Glomerular visceral epithelial cell (primary cell): ENCODE data around the gene DNAJC10.
A peak's percentile ranks its signal among the peaks of the same experiment; 100 is the strongest.
"Not testable (repeated sequence)": the region's sequence is repeated elsewhere in the genome, so short reads cannot be mapped to it uniquely, and the experiment has no call there.

Experiments used
- DNase-seq: peaks from one replicate; pipeline ENCODE4 v3.0.0-alpha.2; 2016; ENCODE audit errors: extremely low spot score

The DNAJC10 gene, protein sequence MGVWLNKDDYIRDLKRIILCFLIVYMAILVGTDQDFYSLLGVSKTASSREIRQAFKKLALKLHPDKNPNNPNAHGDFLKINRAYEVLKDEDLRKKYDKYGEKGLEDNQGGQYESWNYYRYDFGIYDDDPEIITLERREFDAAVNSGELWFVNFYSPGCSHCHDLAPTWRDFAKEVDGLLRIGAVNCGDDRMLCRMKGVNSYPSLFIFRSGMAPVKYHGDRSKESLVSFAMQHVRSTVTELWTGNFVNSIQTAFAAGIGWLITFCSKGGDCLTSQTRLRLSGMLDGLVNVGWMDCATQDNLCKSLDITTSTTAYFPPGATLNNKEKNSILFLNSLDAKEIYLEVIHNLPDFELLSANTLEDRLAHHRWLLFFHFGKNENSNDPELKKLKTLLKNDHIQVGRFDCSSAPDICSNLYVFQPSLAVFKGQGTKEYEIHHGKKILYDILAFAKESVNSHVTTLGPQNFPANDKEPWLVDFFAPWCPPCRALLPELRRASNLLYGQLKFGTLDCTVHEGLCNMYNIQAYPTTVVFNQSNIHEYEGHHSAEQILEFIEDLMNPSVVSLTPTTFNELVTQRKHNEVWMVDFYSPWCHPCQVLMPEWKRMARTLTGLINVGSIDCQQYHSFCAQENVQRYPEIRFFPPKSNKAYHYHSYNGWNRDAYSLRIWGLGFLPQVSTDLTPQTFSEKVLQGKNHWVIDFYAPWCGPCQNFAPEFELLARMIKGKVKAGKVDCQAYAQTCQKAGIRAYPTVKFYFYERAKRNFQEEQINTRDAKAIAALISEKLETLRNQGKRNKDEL

DNA sequence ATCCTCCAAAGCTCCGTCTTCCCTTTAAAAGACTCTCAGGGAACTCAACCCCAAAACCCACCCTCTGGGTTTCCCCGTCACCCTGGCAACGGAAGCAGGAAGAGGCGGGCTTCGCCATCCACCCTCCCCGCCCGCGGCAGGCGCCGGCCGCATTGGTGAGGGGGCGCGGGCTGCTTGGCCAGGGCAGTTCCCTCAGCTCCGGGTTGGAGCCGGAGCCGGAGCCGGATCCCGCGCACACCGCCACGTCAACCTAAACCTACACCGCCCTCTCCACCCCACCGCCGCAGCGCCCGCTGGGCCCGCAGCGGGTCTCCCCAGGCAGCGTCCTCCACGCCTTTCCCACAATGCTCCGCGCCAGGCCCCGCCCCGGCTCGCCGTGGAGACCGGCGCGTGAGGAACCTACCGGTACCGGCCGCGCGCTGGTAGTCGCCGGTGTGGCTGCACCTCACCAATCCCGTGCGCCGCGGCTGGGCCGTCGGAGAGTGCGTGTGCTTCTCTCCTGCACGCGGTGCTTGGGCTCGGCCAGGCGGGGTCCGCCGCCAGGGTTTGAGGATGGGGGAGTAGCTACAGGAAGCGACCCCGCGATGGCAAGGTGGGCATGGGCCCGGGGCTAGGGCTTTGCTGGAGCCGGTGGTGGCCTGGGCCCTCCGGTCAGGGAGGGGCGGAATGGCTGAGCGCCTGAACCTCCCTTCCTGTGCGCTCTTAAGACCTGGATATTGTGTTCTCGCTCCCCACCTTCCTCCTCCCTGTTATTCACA, at the start of gene DNAJC10:
TSS of gene DNAJC10 (plus strand) at position 366 of the 758 bp plus-strand sequence. CDS start 1,830 bp downstream, outside the sequence.
- peak; percentile 88 for DNase-seq

DNA sequence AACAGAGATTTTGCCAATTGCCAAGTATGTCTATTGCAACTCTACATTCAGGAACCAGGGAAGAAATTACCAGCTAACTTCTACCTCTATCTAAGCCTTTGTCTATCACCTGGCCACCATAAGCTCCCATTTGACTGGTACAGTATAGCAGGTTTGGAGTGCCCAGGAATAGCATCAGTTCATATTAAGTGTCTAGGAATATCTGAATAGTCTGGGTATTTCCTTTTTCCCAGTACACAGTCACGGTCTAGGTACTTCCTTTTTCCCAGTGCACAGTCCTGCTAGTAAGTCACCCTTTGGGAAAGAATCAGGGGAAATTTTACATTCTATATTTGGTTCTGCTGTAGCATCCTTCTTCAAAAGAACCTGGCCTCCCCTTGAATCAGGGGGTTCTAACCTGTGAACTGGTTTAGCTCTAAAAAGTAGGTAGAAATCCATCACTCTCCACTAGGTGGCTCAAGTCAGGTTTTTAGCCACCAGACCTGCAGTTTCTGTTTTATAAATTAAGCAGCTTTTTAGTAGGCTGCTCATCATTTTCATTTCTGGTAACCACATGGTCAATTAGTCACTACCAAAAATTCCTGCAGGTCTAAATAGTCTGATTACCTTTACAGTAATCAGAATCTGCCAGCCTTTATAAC, 49.3 kb upstream of the DNAJC10 start:
- DNase-seq, result peak; percentile 42

GRCh38 chr2:182667315-182667695, 48.8 kb upstream of the DNAJC10 start:
- DNase-seq, result no peak

GRCh38 chr2:182668671-182669070, 47.4 kb upstream of the DNAJC10 start:
- DNase-seq, result peak; percentile 21

DNA sequence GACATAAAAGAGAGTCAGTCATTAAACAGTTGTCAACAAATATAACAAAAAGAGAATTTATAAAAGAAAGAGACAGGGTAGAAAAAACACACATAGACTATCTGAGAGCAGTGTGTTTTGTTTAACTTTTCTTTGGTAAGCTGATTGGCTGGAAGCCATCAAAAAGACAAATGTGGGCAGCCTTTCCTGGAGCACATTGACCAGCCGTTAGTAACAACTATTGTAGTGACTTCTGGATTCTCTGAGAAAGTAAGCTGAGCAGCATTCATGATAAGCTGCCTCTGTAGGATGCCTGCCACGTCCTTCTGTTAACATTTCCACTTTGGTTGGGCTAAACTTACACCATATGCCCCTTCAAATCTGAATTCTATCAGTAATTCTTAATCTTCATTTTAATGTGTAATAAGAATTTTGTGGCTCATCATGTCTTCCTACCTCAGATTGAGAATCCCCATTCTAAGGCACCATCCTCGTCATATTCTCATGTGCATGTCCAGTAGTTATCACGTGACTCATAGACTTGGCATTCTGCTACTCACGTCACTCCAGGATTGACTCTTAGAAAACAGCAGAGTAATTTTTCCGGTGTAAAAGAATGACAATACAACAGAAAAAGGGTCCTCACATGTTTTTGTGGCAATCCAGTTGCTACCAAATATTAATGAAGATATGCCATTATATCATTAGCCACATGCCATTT, 43.4 kb upstream of the DNAJC10 start:
- peak; percentile 37 for DNase-seq

GRCh38 chr2:182680837-182681236, 35.2 kb upstream of the DNAJC10 start:
- DNase-seq, result no peak

DNA sequence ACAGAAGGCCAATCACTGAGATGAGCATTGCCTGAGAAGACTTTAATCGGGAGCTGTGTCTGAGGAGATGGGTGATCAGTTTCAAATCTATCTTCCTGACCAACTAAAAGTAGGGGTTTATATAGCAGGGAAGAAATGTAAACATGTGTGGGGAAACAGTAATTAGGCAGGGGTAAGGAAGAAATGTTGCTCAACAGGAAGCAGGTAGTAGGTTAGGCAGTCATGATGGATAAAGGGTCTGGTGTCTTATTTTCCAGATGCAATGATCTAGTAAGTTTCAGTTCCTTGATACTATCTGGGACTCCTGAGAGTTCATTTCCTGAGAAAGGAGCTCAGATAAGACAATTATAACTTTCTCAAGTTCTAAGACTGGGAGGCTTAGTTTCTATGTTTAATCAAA, 33.8 kb upstream of the DNAJC10 start:
- no peak for DNase-seq

DNA sequence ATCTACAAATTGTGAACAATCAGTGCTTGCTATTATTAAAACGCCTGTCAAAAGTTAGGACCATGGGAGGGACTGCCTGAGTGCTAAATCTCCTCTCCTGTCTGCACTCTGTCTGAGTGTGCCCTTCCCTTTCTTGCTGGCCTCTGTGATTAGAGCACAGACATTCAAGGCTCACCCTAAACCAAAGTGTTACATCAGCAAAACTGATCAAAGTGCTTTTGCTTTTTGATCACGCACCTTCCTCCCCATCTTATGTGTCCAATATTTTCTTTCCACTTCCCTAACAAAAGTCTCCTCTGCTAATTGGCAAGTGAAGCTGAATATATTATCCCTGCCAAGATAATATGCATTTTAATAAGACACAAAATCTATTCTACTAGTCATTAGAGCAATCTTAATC, 30.5 kb upstream of the DNAJC10 start:
- no peak for DNase-seq

DNA sequence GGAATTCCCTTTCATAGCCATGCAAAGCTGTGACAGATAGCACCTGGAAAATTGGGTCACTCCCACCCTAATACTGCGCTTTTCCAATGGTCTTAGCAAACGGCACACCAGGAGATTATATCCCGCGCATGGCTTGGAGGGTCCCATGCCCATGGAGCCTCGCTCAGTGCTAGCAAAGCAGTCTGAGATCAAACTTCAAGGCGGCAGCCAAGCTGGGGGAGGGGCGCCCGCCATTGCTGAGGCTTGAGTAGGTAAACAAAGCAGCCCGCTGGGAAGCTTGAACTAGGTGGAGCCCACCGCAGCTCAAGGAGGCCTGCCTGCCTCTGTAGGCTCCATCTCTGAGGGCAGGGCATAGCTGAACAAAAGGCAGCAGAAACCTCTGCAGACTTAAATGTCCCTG, 29.3 kb upstream of the DNAJC10 start:
- not testable (repeated sequence) for DNase-seq

DNA sequence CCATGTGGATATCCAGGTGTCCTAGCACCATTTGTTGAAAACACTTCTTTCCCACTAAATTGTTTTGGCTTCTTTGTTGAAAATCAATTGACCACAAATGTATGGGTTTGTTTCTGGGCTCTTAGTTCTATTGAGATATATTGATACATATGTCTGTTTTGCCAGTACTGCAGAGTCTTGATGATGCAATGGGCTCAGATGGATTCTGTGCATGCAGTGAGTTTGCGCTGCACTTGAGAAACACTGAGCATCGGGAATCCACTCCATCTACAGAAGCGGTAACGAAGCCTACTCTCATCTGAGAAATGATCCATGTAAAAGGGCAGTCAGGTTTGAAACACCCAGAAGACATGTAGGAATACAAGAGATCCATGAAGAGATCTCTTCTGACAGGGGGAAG, 21.9 kb upstream of the DNAJC10 start:
- DNase-seq, result no peak

DNA sequence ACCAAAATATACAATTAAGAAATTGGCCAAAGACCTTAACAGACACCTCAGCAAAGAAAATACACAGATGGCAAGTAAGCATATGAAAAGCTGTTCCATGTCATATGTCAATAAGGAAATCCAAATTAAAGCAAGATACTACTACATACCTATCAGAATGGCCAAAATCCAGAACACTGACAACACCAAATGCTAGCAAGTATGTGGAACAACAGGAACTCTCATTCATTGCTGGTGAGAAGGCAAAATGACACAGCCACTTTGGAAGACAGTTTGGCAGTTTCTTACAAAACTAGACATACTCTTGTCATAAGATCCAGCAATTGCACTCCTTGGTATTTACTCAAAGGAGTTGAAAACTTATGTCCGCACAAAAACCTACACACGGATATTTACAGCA, 20.3 kb upstream of the DNAJC10 start:
- no peak for DNase-seq

GRCh38 chr2:182698671-182699070, 17.4 kb upstream of the DNAJC10 start:
- DNase-seq, result no peak

DNA sequence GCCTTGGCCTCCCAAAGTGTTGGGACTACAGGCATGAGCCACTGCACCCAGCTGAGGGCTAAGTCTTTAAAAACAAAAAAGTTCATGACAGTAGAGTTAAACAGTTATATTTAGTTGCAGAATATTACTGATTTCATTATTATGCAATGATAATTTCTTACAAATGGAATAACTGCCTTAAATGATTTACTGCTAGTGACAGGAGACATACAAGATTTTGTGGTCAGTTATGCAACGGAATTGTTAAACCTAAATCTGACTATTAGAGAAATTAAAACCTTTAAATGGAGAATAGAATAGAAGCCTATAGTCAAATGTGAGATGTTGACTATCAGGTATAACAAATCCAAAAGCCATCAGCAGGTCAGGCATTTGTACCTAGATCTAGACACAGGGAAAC, 10.3 kb upstream of the DNAJC10 start:
- no peak for DNase-seq

DNA sequence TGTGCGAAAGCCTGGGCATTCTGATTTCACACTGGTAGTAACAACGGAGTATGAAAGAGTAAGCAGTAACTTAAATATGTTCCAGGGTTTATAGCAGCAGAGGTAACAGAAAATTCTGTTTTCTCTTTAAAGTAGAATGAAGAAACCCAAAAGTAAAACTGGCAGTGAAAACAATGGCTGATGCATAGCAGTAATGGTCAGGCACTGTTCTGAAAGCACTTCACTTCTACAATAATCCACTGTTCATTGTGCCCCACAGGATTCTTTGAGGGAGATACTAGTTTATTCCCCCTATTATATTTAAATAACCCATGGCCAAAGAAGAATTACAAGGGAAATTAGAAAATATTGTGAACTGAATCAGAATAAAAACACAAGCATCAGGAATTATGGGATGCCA, 9.3 kb upstream of the DNAJC10 start:
- DNase-seq, result no peak

- no peak for DNase-seq
Measured at GRCh38 chr2:182713601-182714000, 2.5 kb upstream of the DNAJC10 start.

DNA sequence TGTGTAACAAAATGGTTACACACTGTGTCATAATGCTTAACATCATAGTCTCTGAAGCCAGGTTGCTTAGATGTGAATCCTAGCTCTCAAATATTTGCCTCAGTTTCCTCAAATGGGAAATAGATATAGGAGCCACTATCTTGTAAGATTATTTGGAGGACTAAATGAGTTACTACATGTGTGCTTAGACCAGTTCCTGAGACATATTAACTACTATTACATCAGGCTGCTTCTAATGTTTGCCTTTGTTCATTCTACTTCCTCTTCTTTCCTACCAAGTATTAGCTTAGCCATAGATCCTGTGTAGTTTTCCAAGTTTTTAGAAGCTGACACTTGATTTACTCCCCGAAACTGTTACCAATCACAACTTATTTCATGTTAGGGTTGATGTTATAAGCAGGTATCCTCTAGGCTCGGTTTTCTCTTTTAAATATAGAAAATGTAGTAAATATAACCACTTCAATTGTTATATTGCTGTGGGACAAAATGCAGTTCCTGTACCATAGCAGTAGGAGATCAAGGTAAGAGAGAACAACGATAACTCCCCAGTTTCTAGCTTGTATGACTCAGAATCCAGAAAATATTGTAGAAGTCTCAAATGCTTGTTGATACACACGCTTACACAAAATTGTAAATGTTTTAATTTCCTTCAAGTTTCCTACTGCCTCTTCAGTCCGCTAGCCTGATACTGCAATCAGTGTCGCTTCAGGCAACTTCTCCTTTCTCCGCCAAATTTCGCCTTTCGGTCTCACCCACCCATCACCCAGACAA, 751 bp upstream of the DNAJC10 start:
- peak; percentile 24 for DNase-seq

DNA sequence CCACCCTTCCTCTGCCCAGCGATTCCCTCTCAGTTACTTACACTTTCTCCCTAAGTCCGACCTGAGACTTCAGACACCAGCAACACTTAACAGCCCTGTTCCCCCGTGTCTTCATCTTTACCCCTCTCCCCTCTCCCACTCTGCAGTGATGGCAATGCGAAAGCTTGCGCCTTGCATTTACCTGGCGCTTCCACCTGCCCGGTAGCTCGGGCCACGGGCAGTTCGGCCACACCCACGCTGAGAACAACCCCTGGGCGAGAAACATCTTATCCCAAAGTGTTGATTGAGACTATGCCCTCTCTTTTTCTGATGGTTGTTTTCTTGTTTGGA, 558 bp downstream of the DNAJC10 start:
- DNase-seq, result no peak

- no peak for DNase-seq
Measured at GRCh38 chr2:182717416-182717815, 1.4 kb downstream of the DNAJC10 start.

DNA sequence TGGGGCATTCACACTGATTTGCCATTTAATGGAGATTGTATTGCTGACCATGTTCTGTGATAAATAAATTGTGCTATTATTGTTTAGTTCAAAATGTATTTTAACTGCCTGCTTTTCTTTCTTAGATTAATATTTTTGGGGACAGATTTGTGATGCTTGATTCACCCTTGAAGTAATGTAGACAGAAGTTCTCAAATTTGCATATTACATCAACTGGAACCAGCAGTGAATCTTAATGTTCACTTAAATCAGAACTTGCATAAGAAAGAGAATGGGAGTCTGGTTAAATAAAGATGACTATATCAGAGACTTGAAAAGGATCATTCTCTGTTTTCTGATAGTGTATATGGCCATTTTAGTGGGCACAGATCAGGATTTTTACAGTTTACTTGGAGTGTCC, 1.8 kb downstream of the DNAJC10 start:
- no peak for DNase-seq

GRCh38 chr2:182718459-182718858, 2.4 kb downstream of the DNAJC10 start:
- no peak for DNase-seq

- DNase-seq, result not testable (repeated sequence)
Measured at GRCh38 chr2:182719116-182719515, 3.1 kb downstream of the DNAJC10 start.
